ENCODE data around the gene UBD. TPM values are rescaled to one million over a fixed set of nuclear protein-coding genes. Genes with fewer than 3 reads are reported as not detected.

Gene UBD
- total and polyA plus RNA-seq, 10 of the 15 experiments (the other 5 are each of a cell fraction or from before 2014, with no cell fraction given) = 23.4 to 101 (median 35.7) TPM

DNA sequence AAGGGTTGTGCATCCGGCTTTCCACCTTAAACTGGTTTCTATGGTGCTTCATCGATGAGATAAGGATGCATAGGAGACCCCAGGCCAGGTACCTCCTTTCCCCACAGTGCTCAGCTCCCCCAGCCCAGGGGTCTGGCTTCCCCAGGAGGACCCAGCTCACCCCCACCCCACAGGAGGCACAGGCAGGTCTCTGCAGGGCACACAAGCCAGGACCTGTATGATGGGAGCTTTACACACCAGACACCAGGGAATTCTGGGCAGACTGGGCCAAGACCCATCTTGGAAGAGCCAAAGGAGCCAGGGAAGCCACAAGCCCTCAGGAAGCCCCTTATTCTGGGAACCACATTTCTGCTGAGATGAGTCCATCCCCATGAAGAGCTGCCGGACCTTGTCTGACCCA, 29.6 kb downstream of the UBD start:
- H3K9ac ChIP-seq (ENCODE audit: control insufficient read depth, insufficient read depth, low read length) = no peak overlapping the region
- H3K27ac ChIP-seq (ENCODE audit: control insufficient read depth, insufficient read depth) = no peak overlapping the region
- RAD21 ChIA-PET (ENCODE audit: unreplicated experiment) = no interaction called here
- SMC1A ChIA-PET (ENCODE audit: uncharacterized antibody, unreplicated experiment) = no interaction called here
- no TSS peak for BruUV-seq (replicated peaks)
- CTCF ChIA-PET = no interaction called here
- no peak overlapping the region for H3K4me3 ChIP-seq
- no peaks in the 10 kb centered on the region for H3K9me3 ChIP-seq (replicated peaks; ENCODE audit: control insufficient read depth, insufficient read depth, low read length)
- ATAC-seq (no peak), FAIRE-seq (no peak), DNase-seq (ENCODE audit: low read depth, low spot score) (no peak)
- H3K4me1 ChIP-seq (ENCODE audit: control insufficient read depth, insufficient read depth, low read length) = no peaks in the 10 kb centered on the region
- H4K20me1 ChIP-seq (ENCODE audit: control insufficient read depth, insufficient read depth) = no peaks in the 10 kb centered on the region
- H3K27me3 ChIP-seq (replicated peaks in 1 of 2; ENCODE audit: control insufficient read depth in 2 of 2, insufficient read depth in 2 of 2, low read length in 1 of 2) = no peaks in the 10 kb centered on the region
- intact Hi-C loops (cut with micrococcal nuclease; ENCODE audit: unreplicated experiment) (no loop called here), in situ Hi-C loops (cut with MboI) (no loop called here)
- no peak overlapping the region for H3K4me2 ChIP-seq (ENCODE audit: control insufficient read depth, insufficient read depth)
- no peaks in the 10 kb centered on the region for H3K36me3 ChIP-seq (ENCODE audit: control insufficient read depth in 2 of 2, insufficient read depth in 2 of 2, low read length in 1 of 2)
- no peak overlapping the region for H2AFZ ChIP-seq (ENCODE audit: control insufficient read depth, low read depth, low read length)
- POLR2A ChIA-PET = no interaction called here
- 0% methylated on average over 3 of the region's 3 CpGs for WGBS (ENCODE audit: insufficient coverage, insufficient replicate concordance, low lambda C conversion rate, missing lambda C conversion rate)
- H3K79me2 ChIP-seq (ENCODE audit: control insufficient read depth, insufficient read depth, low read length) = no peaks in the 10 kb centered on the region
- TF ChIP-seq IKZF2 (IDR thresholded peaks at IDR 0.05) (no peak), NFXL1 (IDR thresholded peaks at IDR 0.05; ENCODE audit: borderline replicate concordance) (no peak), FOXK2 (IDR thresholded peaks at IDR 0.05) (no peak), CREB1 (IDR thresholded peaks at IDR 0.05; ENCODE audit: low read depth) (no peak), GABPA (IDR thresholded peaks at IDR 0.05; ENCODE audit: low read depth) (no peak), ESRRA (IDR thresholded peaks at IDR 0.05; ENCODE audit: low read length) (no peak), RELA (IDR thresholded peaks at IDR 0.05; ENCODE audit: borderline replicate concordance, partially characterized antibody) (no peak), HDGF (IDR thresholded peaks at IDR 0.05) (no peak), NR2F1 (conservative IDR thresholded peaks at IDR 0.05) (no peak), HDAC6 (IDR thresholded peaks at IDR 0.05; ENCODE audit: unreplicated experiment) (no peak), ZNF274 (IDR thresholded peaks at IDR 0.05; ENCODE audit: insufficient read depth, insufficient read length) (no peak)
- TF ChIP-seq, protein P1, sequence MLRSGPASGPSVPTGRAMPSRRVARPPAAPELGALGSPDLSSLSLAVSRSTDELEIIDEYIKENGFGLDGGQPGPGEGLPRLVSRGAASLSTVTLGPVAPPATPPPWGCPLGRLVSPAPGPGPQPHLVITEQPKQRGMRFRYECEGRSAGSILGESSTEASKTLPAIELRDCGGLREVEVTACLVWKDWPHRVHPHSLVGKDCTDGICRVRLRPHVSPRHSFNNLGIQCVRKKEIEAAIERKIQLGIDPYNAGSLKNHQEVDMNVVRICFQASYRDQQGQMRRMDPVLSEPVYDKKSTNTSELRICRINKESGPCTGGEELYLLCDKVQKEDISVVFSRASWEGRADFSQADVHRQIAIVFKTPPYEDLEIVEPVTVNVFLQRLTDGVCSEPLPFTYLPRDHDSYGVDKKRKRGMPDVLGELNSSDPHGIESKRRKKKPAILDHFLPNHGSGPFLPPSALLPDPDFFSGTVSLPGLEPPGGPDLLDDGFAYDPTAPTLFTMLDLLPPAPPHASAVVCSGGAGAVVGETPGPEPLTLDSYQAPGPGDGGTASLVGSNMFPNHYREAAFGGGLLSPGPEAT (IDR thresholded peaks at IDR 0.05; ENCODE audit: low read depth) = no peak
- TF ChIP-seq, protein P2, sequence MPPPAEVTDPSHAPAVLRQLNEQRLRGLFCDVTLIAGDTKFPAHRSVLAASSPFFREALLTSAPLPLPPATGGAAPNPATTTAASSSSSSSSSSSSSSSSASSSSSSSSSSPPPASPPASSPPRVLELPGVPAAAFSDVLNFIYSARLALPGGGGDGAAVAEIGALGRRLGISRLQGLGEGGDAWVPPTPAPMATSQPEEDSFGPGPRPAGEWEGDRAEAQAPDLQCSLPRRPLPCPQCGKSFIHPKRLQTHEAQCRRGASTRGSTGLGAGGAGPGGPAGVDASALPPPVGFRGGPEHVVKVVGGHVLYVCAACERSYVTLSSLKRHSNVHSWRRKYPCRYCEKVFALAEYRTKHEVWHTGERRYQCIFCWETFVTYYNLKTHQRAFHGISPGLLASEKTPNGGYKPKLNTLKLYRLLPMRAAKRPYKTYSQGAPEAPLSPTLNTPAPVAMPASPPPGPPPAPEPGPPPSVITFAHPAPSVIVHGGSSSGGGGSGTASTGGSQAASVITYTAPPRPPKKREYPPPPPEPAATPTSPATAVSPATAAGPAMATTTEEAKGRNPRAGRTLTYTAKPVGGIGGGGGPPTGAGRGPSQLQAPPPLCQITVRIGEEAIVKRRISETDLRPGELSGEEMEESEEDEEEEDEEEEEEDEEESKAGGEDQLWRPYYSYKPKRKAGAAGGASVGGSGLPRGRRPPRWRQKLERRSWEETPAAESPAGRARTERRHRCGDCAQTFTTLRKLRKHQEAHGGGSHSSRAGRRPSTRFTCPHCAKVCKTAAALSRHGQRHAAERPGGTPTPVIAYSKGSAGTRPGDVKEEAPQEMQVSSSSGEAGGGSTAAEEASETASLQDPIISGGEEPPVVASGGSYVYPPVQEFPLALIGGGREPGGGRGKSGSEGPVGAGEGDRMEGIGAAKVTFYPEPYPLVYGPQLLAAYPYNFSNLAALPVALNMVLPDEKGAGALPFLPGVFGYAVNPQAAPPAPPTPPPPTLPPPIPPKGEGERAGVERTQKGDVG (CRISPR knock-in tag; IDR thresholded peaks at IDR 0.05) = no peak
- TF ChIP-seq, protein P3, sequence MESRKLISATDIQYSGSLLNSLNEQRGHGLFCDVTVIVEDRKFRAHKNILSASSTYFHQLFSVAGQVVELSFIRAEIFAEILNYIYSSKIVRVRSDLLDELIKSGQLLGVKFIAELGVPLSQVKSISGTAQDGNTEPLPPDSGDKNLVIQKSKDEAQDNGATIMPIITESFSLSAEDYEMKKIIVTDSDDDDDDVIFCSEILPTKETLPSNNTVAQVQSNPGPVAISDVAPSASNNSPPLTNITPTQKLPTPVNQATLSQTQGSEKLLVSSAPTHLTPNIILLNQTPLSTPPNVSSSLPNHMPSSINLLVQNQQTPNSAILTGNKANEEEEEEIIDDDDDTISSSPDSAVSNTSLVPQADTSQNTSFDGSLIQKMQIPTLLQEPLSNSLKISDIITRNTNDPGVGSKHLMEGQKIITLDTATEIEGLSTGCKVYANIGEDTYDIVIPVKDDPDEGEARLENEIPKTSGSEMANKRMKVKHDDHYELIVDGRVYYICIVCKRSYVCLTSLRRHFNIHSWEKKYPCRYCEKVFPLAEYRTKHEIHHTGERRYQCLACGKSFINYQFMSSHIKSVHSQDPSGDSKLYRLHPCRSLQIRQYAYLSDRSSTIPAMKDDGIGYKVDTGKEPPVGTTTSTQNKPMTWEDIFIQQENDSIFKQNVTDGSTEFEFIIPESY (IDR thresholded peaks at IDR 0.05) = no peak
- TF ChIP-seq, protein P4, sequence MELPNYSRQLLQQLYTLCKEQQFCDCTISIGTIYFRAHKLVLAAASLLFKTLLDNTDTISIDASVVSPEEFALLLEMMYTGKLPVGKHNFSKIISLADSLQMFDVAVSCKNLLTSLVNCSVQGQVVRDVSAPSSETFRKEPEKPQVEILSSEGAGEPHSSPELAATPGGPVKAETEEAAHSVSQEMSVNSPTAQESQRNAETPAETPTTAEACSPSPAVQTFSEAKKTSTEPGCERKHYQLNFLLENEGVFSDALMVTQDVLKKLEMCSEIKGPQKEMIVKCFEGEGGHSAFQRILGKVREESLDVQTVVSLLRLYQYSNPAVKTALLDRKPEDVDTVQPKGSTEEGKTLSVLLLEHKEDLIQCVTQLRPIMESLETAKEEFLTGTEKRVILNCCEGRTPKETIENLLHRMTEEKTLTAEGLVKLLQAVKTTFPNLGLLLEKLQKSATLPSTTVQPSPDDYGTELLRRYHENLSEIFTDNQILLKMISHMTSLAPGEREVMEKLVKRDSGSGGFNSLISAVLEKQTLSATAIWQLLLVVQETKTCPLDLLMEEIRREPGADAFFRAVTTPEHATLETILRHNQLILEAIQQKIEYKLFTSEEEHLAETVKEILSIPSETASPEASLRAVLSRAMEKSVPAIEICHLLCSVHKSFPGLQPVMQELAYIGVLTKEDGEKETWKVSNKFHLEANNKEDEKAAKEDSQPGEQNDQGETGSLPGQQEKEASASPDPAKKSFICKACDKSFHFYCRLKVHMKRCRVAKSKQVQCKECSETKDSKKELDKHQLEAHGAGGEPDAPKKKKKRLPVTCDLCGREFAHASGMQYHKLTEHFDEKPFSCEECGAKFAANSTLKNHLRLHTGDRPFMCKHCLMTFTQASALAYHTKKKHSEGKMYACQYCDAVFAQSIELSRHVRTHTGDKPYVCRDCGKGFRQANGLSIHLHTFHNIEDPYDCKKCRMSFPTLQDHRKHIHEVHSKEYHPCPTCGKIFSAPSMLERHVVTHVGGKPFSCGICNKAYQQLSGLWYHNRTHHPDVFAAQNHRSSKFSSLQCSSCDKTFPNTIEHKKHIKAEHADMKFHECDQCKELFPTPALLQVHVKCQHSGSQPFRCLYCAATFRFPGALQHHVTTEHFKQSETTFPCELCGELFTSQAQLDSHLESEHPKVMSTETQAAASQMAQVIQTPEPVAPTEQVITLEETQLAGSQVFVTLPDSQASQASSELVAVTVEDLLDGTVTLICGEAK (IDR thresholded peaks at IDR 0.05; ENCODE audit: borderline replicate concordance) = no peak

All from GM12878 (cell line).